ENCODE measurements around the gene NXPE3. TPM values are rescaled to one million over a fixed set of nuclear protein-coding genes. Genes with fewer than 3 reads are reported as not detected.

Gene NXPE3
- total RNA-seq, 1 donor: 11.2 TPM

DNA sequence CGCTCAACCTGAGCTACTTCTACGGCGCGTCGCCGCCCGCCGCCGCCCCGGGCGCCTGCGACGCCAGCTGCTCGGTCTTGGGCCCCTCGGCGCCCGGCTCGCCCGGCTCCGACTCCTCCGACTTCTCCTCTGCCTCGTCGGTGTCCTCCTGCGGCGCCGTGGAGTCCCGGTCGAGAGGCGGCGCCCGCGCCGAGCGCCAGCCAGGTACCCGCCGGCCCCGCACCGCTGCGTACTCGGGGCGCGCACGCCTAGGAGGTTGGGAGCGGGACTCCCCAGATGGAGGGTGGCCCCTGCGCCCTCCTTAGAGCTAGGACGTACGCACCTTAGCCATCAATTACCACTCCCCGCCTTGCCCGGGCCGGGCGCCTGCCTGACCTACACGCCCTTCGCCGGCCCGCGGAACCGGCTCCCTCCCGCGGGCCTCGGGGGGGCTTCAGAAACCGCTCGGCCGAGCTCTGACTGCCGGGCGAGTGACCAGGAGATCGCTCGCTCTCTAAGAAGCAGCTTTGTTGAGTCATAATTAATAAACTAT lies 70.8 kb downstream of the NXPE3 start:
- peaks cover 20% of the 10 kb centered on the region for H3K4me1 ChIP-seq (ENCODE audit: insufficient read depth, low read length)
- peak; percentile 85 for DNase-seq (ENCODE audit: insufficient read length, low spot score, missing footprints)
- H3K36me3 ChIP-seq (ENCODE audit: insufficient read depth, low read length): peaks cover 38% of the 10 kb centered on the region
- TF ChIP-seq, protein P1, sequence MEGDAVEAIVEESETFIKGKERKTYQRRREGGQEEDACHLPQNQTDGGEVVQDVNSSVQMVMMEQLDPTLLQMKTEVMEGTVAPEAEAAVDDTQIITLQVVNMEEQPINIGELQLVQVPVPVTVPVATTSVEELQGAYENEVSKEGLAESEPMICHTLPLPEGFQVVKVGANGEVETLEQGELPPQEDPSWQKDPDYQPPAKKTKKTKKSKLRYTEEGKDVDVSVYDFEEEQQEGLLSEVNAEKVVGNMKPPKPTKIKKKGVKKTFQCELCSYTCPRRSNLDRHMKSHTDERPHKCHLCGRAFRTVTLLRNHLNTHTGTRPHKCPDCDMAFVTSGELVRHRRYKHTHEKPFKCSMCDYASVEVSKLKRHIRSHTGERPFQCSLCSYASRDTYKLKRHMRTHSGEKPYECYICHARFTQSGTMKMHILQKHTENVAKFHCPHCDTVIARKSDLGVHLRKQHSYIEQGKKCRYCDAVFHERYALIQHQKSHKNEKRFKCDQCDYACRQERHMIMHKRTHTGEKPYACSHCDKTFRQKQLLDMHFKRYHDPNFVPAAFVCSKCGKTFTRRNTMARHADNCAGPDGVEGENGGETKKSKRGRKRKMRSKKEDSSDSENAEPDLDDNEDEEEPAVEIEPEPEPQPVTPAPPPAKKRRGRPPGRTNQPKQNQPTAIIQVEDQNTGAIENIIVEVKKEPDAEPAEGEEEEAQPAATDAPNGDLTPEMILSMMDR (IDR thresholded peaks at IDR 0.05; ENCODE audit: extremely low read depth, low read depth, low read length): no peak
- H3K4me3 ChIP-seq (ENCODE audit: insufficient read depth, low read length): peak overlapping the region; percentile 83
- H3K27ac ChIP-seq (ENCODE audit: low read depth, low read length): peak overlapping the region; percentile 83
- no peaks in the 10 kb centered on the region for H3K27me3 ChIP-seq (ENCODE audit: insufficient read depth, low read length)
- peaks cover 38% of the 10 kb centered on the region for H4K20me1 ChIP-seq (ENCODE audit: insufficient read depth, low read length)
- H3K79me2 ChIP-seq (ENCODE audit: insufficient read depth, low read length): peaks cover 47% of the 10 kb centered on the region
- no peak overlapping the region for H2AFZ ChIP-seq (ENCODE audit: low read length)
- H3K9me3 ChIP-seq (ENCODE audit: low read depth, low read length): no peaks in the 10 kb centered on the region
- peak overlapping the region; percentile 81 for H3K4me2 ChIP-seq (ENCODE audit: insufficient read depth, low read length)

DNA sequence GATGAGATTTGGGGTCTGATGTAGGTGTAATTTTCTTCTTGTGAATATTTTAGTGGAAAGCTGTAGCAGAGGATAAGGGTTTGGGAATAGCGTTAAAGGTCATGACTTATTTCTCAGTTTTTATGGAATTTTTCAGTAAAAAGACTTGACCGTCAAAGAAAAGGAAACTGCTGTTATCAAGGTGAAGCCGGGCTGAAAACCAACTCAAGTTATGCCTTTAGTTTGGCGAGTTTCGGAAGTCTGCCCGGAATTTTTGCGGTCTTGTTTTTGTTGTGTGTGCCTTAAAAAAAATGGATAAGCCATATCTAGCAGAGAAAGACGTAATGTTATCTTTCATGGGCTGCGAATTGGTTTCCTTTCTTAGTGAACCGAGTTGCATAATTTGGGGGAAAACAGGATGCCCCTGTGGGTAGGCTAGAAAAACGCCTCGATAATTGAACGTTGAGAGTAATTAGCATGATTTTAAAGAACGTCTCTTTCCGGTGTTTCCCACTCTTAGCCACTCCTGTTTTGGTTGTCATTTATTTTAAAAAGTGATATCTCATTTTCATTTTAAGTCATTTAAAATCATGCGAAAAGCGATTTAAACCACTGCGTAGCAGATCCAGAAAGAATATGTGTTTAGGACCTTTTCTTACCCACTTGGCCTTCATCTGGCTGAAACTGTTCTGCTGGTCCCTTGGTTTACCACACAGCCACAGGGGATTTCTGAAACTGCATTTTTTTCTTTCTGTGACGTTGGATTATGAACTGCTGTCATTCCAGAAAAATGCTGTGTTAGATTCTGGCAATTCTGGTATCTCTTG lies 71.4 kb downstream of the NXPE3 start:
- peaks cover 20% of the 10 kb centered on the region for H3K4me1 ChIP-seq (ENCODE audit: insufficient read depth, low read length)
- no peak overlapping the region for H2AFZ ChIP-seq (ENCODE audit: low read length)
- TF ChIP-seq, protein P1 (IDR thresholded peaks at IDR 0.05; ENCODE audit: extremely low read depth, low read depth, low read length): no peak
- DNase-seq (ENCODE audit: insufficient read length, low spot score, missing footprints): peak; percentile 85
- no peaks in the 10 kb centered on the region for H3K27me3 ChIP-seq (ENCODE audit: insufficient read depth, low read length)
- peak overlapping the region; percentile 81 for H3K4me2 ChIP-seq (ENCODE audit: insufficient read depth, low read length)
- H4K20me1 ChIP-seq (ENCODE audit: insufficient read depth, low read length): peaks cover 45% of the 10 kb centered on the region
- peaks cover 45% of the 10 kb centered on the region for H3K36me3 ChIP-seq (ENCODE audit: insufficient read depth, low read length)
- peak overlapping the region; percentile 83 for H3K4me3 ChIP-seq (ENCODE audit: insufficient read depth, low read length)
- H3K27ac ChIP-seq (ENCODE audit: low read depth, low read length): peak overlapping the region; percentile 83
- no peaks in the 10 kb centered on the region for H3K9me3 ChIP-seq (ENCODE audit: low read depth, low read length)
- peaks cover 54% of the 10 kb centered on the region for H3K79me2 ChIP-seq (ENCODE audit: insufficient read depth, low read length)

DNA sequence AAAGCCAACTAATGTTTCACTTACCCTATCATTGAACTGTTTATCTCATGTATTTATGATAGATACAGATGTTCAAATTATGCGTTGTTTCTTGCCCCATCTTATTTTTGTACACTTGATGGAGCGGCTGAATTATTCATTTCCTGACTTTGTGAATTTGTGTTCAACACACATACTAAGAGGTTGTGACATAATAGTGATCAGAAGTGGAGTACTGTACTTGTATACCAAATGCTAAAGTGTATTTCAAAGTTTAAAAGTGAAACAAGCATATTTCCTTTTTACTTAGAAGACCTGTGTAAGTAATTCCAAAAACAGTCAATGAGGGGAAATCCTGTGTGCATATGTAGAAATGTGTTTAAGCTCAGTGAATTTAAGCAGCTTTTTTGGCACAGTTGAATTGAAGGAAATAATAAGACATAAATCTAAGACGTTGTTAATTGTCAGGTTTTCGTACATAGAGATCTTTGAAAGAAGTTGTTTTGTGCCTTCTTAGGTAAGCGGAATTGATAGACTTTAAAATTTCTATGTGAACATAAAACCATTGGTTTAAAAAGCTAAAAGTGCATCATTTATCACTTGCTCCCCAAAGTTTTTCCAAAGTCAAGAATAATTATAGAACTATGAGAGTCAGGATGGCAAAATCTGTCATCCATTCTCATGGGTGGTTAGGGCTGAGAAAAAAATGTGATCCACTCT lies 72.2 kb downstream of the NXPE3 start:
- peak overlapping the region; percentile 81 for H3K4me2 ChIP-seq (ENCODE audit: insufficient read depth, low read length)
- peaks cover 47% of the 10 kb centered on the region for H4K20me1 ChIP-seq (ENCODE audit: insufficient read depth, low read length)
- H3K79me2 ChIP-seq (ENCODE audit: insufficient read depth, low read length): peaks cover 56% of the 10 kb centered on the region
- H3K27ac ChIP-seq (ENCODE audit: low read depth, low read length): peak overlapping the region; percentile 83
- H2AFZ ChIP-seq (ENCODE audit: low read length): no peak overlapping the region
- no peaks in the 10 kb centered on the region for H3K9me3 ChIP-seq (ENCODE audit: low read depth, low read length)
- TF ChIP-seq, protein P1 (IDR thresholded peaks at IDR 0.05; ENCODE audit: extremely low read depth, low read depth, low read length): no peak
- no peaks in the 10 kb centered on the region for H3K27me3 ChIP-seq (ENCODE audit: insufficient read depth, low read length)
- peaks cover 20% of the 10 kb centered on the region for H3K4me1 ChIP-seq (ENCODE audit: insufficient read depth, low read length)
- H3K4me3 ChIP-seq (ENCODE audit: insufficient read depth, low read length): peak overlapping the region; percentile 83
- peak; percentile 80 for DNase-seq (ENCODE audit: insufficient read length, low spot score, missing footprints)
- peaks cover 51% of the 10 kb centered on the region for H3K36me3 ChIP-seq (ENCODE audit: insufficient read depth, low read length)
